GM23338 (cell line): ENCODE results near the gene MRC2. TPM values are rescaled to one million over a fixed set of nuclear protein-coding genes. Genes with fewer than 3 reads are reported as not detected.

Experiments used
- ATAC-seq: fragments of 200-7000 bp; cut with Tn5 transposase; 3 replicates; pipeline ENCODE4 v1.9.1; 2020
- DNase-seq: peaks from one replicate; pipeline ENCODE4 v3.0.0-alpha.2; 2015; ENCODE audit warnings: low spot score
- H2AFZ ChIP-seq: fragments of 200-600 bp; sonication (generic); 2 replicates; pipeline ENCODE4 v1.8.0; 2016; ENCODE audit warnings: antibody characterized with exemption, mild to moderate bottlenecking, moderate library complexity
- H3F3A ChIP-seq: fragments of 200-600 bp; sonication (generic); replicated peaks from 2 replicates; pipeline ENCODE4 v1.8.0; 2017; ENCODE audit warnings: antibody characterized with exemption, mixed run types, low read depth
- H3K27ac ChIP-seq: fragments of 200-600 bp; sonication (generic); 2 replicates; pipeline ENCODE4 v1.6.1; 2016; ENCODE audit warnings: low read depth
- H3K27me3 ChIP-seq: fragments of 200-600 bp; sonication (generic); 2 replicates; pipeline ENCODE4 v1.8.0; 2016; ENCODE audit warnings: mild to moderate bottlenecking, mixed run types, moderate library complexity; ENCODE audit not compliant: insufficient read depth
- H3K36me3 ChIP-seq: fragments of 200-600 bp; sonication (generic); 2 replicates; pipeline ENCODE4 v1.8.0; 2016; ENCODE audit warnings: mild to moderate bottlenecking; ENCODE audit not compliant: insufficient read depth
- H3K4me1 ChIP-seq: fragments of 200-600 bp; sonication (generic); 2 replicates; pipeline ENCODE4 v1.8.0; 2016; ENCODE audit warnings: mild to moderate bottlenecking, moderate library complexity; ENCODE audit not compliant: insufficient read depth
- H3K4me2 ChIP-seq: fragments of 200-600 bp; sonication (generic); 2 replicates; pipeline ENCODE4 v1.7.1; 2017; ENCODE audit warnings: mixed run types
- H3K4me3 ChIP-seq: fragments of 200-600 bp; sonication (generic); 2 replicates; pipeline ENCODE4 v1.6.1; 2016; ENCODE audit warnings: mixed run types
- H3K79me2 ChIP-seq: fragments of 200-600 bp; sonication (generic); replicated peaks from 2 replicates; pipeline ENCODE4 v1.8.0; 2017; ENCODE audit warnings: mild to moderate bottlenecking; ENCODE audit not compliant: insufficient read depth
- H3K9me2 ChIP-seq: fragments of 200-600 bp; sonication (generic); 2 replicates; pipeline ENCODE4 v1.8.0; 2017; ENCODE audit not compliant: insufficient read depth
- H4K20me1 ChIP-seq: fragments of 200-600 bp; sonication (generic); replicated peaks from 2 replicates; pipeline ENCODE4 v1.8.0; 2017; ENCODE audit warnings: mild to moderate bottlenecking; ENCODE audit not compliant: insufficient read depth
- H3K27ac Mint-ChIP-seq: 2 replicates; pipeline ENCODE4 v1.8.0; 2020; ENCODE audit warnings: inconsistent platforms, mild to moderate bottlenecking, moderate library complexity, mixed read lengths
- H3K27me3 Mint-ChIP-seq: 3 replicates; pipeline ENCODE4 v1.8.0; 2022; ENCODE audit warnings: low read depth, mild to moderate bottlenecking, moderate library complexity, mixed read lengths, inconsistent platforms; ENCODE audit not compliant: insufficient read depth, poor library complexity
- H3K36me3 Mint-ChIP-seq: 3 replicates; pipeline ENCODE4 v1.8.0; 2021; ENCODE audit warnings: low read depth, mild to moderate bottlenecking, inconsistent platforms, moderate library complexity, mixed read lengths
- H3K4me1 Mint-ChIP-seq: 3 replicates; pipeline ENCODE4 v1.8.0; 2020; ENCODE audit warnings: mild to moderate bottlenecking, inconsistent platforms, mixed read lengths
- H3K4me3 Mint-ChIP-seq: 3 replicates; pipeline ENCODE4 v1.8.0; 2021; ENCODE audit warnings: moderate library complexity, mild to moderate bottlenecking, inconsistent platforms, mixed read lengths
- H3K9me3 Mint-ChIP-seq: 3 replicates; pipeline ENCODE4 v1.8.0; 2020; ENCODE audit warnings: moderate library complexity, mild to moderate bottlenecking, inconsistent platforms, mixed read lengths
- CREB1 ChIP-seq: fragments of 250-450 bp; sonication (Bioruptor Pico); IDR thresholded peaks from 2 replicates; pipeline ENCODE4 v1.5.0; 2020; ENCODE audit warnings: low read depth, mild to moderate bottlenecking, moderate library complexity
- EZH2phosphoT487 ChIP-seq: fragments of 200-600 bp; sonication (generic); IDR thresholded peaks from one replicate; pipeline ENCODE4 v1.8.1; 2018; ENCODE audit warnings: antibody characterized with exemption; ENCODE audit not compliant: unreplicated experiment
- JUNB ChIP-seq: IDR thresholded peaks from one replicate; pipeline ENCODE4 v1.6.1; 2016; ENCODE audit warnings: antibody characterized with exemption; ENCODE audit not compliant: unreplicated experiment
- NANOG ChIP-seq: IDR thresholded peaks from 2 replicates; pipeline ENCODE4 v1.6.1; 2016; ENCODE audit warnings: antibody characterized with exemption, borderline replicate concordance
- STAT1 ChIP-seq: IDR thresholded peaks from one replicate; pipeline ENCODE4 v1.6.1; 2016; ENCODE audit warnings: antibody characterized with exemption; ENCODE audit not compliant: unreplicated experiment
- ZNF114 ChIP-seq: fragments of 250-450 bp; sonication (Bioruptor Pico); IDR thresholded peaks from 2 replicates; pipeline ENCODE4 v1.5.0; 2020; ENCODE audit warnings: mild to moderate bottlenecking, moderate library complexity
- ZNF331 ChIP-seq: fragments of 250-450 bp; sonication (Bioruptor Pico); IDR thresholded peaks from 2 replicates; pipeline ENCODE4 v1.5.0; 2020; ENCODE audit warnings: low read depth, mild to moderate bottlenecking, moderate library complexity
- polyA plus RNA-seq: library from polyadenylated mRNA; unstranded; fragments of >200 nt; fragmentation: Nextera tagmentation; extraction: Ambion mirVana; gene quantifications from 2 replicates; pipeline ENCODE4 v1.2.1, GENCODE V29; 2016
- total RNA-seq: library from RNA; depleted of rRNA; stranded (reverse); fragments of >200 nt; shearing (Covaris generic); gene quantifications from 2 replicates; pipeline ENCODE4 v1.2.3, GENCODE V29; 2014
- TF ChIP-seq, protein P1 (sequence below): fragments of 250-450 bp; sonication (Bioruptor Pico); IDR thresholded peaks from 2 replicates; pipeline ENCODE4 v1.5.0; 2020; ENCODE audit warnings: mild to moderate bottlenecking, moderate library complexity
- TF ChIP-seq, protein P2 (sequence below): IDR thresholded peaks from 2 replicates; pipeline ENCODE4 v1.6.1; 2016; ENCODE audit warnings: antibody characterized with exemption

MRC2 gene
- total and polyA plus RNA-seq, 2 experiments from 2014 or later, result 8.0 to 38.6 TPM

DNA sequence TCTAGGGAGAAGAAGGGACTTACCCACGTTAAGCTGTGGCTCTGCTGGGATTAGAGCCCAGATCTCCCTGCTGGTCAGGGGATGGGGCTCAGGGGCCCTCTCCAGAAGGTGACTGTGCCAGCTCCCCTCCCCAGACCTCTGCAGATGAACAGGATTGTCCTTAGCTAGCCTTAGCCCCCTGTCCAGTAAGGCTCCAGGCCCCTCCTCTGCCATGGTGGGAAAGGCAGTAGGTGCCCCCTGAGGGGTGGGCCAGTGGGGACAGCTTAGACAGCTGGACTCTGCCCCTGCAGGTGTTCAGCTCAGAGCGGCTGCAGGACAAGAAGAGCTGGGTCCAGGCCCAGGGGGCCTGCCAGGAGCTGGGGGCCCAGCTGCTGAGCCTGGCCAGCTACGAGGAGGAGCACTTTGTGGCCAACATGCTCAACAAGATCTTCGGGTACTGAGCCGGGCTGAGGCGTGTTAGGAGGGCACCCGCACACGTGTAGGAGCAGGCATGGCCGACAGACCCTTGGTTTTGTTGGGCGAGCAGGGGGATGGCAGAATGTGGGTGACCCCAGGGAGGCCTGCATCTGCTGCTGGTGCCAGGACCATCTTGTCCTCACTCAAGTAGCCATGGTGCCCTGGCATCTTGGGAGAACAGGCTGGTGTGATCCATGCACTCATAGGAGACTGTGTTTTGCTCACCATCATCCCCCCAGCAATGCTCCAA, 50.9 kb downstream of the MRC2 start:
- Histone ChIP-seq H3K27ac (no peak overlapping the region), H3K79me2 (no peaks in the 10 kb centered on the region), H3K9me2 (no peaks in the 10 kb centered on the region), H3K27me3 (no peaks in the 10 kb centered on the region), H3F3A (no peaks in the 10 kb centered on the region), H3K36me3 (no peaks in the 10 kb centered on the region; the same call in 1 of the 2 replicates), H3K4me2 (no peak overlapping the region), H3K4me1 (no peaks in the 10 kb centered on the region), H4K20me1 (no peaks in the 10 kb centered on the region), H2AFZ (no peak overlapping the region), H3K4me3 (no peak overlapping the region)
- Mint-ChIP-seq H3K4me1 (0 out of 3 replicates have a peak, but pooled peaks cover 3% of the 10 kb centered on the region), H3K27me3 (no peaks in the 10 kb centered on the region), H3K27ac (no peak overlapping the region), H3K9me3 (no peaks in the 10 kb centered on the region), H3K36me3 (no peaks in the 10 kb centered on the region; the same call in 2 of the 3 replicates), H3K4me3 (no peak overlapping the region)
- TF ChIP-seq, protein P1, sequence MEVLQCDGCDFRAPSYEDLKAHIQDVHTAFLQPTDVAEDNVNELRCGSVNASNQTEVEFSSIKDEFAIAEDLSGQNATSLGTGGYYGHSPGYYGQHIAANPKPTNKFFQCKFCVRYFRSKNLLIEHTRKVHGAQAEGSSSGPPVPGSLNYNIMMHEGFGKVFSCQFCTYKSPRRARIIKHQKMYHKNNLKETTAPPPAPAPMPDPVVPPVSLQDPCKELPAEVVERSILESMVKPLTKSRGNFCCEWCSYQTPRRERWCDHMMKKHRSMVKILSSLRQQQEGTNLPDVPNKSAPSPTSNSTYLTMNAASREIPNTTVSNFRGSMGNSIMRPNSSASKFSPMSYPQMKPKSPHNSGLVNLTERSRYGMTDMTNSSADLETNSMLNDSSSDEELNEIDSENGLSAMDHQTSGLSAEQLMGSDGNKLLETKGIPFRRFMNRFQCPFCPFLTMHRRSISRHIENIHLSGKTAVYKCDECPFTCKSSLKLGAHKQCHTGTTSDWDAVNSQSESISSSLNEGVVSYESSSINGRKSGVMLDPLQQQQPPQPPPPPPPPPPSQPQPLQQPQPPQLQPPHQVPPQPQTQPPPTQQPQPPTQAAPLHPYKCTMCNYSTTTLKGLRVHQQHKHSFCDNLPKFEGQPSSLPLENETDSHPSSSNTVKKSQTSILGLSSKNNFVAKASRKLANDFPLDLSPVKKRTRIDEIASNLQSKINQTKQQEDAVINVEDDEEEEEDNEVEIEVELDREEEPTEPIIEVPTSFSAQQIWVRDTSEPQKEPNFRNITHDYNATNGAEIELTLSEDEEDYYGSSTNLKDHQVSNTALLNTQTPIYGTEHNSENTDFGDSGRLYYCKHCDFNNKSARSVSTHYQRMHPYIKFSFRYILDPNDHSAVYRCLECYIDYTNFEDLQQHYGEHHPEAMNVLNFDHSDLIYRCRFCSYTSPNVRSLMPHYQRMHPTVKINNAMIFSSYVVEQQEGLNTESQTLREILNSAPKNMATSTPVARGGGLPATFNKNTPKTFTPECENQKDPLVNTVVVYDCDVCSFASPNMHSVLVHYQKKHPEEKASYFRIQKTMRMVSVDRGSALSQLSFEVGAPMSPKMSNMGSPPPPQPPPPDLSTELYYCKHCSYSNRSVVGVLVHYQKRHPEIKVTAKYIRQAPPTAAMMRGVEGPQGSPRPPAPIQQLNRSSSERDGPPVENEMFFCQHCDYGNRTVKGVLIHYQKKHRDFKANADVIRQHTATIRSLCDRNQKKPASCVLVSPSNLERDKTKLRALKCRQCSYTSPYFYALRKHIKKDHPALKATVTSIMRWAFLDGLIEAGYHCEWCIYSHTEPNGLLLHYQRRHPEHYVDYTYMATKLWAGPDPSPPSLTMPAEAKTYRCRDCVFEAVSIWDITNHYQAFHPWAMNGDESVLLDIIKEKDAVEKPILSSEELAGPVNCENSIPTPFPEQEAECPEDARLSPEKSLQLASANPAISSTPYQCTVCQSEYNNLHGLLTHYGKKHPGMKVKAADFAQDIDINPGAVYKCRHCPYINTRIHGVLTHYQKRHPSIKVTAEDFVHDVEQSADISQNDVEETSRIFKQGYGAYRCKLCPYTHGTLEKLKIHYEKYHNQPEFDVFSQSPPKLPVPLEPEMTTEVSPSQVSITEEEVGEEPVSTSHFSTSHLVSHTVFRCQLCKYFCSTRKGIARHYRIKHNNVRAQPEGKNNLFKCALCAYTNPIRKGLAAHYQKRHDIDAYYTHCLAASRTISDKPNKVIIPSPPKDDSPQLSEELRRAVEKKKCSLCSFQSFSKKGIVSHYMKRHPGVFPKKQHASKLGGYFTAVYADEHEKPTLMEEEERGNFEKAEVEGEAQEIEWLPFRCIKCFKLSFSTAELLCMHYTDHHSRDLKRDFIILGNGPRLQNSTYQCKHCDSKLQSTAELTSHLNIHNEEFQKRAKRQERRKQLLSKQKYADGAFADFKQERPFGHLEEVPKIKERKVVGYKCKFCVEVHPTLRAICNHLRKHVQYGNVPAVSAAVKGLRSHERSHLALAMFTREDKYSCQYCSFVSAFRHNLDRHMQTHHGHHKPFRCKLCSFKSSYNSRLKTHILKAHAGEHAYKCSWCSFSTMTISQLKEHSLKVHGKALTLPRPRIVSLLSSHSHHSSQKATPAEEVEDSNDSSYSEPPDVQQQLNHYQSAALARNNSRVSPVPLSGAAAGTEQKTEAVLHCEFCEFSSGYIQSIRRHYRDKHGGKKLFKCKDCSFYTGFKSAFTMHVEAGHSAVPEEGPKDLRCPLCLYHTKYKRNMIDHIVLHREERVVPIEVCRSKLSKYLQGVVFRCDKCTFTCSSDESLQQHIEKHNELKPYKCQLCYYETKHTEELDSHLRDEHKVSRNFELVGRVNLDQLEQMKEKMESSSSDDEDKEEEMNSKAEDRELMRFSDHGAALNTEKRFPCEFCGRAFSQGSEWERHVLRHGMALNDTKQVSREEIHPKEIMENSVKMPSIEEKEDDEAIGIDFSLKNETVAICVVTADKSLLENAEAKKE (CRISPR knock-in tag), result no peak
- TF ChIP-seq JUNB, result no peak
- TF ChIP-seq ZNF331 (CRISPR knock-in tag), result no peak
- no peak for TF ChIP-seq NANOG
- no peak for TF ChIP-seq CREB1 (CRISPR knock-in tag)
- TF ChIP-seq, protein P2, sequence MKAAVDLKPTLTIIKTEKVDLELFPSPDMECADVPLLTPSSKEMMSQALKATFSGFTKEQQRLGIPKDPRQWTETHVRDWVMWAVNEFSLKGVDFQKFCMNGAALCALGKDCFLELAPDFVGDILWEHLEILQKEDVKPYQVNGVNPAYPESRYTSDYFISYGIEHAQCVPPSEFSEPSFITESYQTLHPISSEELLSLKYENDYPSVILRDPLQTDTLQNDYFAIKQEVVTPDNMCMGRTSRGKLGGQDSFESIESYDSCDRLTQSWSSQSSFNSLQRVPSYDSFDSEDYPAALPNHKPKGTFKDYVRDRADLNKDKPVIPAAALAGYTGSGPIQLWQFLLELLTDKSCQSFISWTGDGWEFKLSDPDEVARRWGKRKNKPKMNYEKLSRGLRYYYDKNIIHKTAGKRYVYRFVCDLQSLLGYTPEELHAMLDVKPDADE, result no peak
- TF ChIP-seq EZH2phosphoT487, result no peak
- TF ChIP-seq STAT1, result no peak
- no peak for TF ChIP-seq ZNF114 (CRISPR knock-in tag)
- DNase-seq (no peak), ATAC-seq (no peak)
